Retinal pigment epithelial cell (primary cell): Measurements from ENCODE around the gene PPP1R7.

Source experiments
- DNase-seq: peaks from one replicate; pipeline ENCODE4 v3.0.0-alpha.2; 2010; ENCODE audit warnings: low read depth
- H3K4me3 ChIP-seq: 2 replicates; pipeline ENCODE4 v1.5.1; 2011; ENCODE audit warnings: mild to moderate bottlenecking, low read length, control low read depth, moderate library complexity
- TF ChIP-seq, protein P1 (sequence below): conservative IDR thresholded peaks from 2 replicates; pipeline ENCODE4 v1.5.1; 2011; ENCODE audit warnings: low read depth, low read length, control low read depth, inconsistent platforms

PPP1R7 gene

DNA sequence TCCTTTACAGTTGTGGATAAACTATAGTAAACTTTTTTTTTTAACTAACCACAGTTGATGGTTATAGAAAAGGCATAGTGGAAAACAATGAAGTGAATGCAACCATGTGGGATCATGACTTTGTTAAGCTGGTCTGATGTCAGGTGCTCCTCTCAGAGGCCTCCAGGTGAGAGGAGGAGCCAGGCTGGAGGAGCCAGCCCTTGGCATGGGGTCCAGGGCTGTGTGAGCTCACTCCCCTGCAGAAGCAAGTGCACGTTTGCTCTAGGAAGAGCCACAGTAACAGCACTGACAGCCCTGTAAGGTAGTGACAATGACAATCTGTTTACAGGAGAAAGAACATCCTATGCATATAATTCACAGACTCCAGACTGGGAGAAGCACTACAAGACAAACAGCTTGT, 5.7 kb downstream of the PPP1R7 start:
- no peak overlapping the region for H3K4me3 ChIP-seq
- DNase-seq: no peak
- TF ChIP-seq, protein P1, sequence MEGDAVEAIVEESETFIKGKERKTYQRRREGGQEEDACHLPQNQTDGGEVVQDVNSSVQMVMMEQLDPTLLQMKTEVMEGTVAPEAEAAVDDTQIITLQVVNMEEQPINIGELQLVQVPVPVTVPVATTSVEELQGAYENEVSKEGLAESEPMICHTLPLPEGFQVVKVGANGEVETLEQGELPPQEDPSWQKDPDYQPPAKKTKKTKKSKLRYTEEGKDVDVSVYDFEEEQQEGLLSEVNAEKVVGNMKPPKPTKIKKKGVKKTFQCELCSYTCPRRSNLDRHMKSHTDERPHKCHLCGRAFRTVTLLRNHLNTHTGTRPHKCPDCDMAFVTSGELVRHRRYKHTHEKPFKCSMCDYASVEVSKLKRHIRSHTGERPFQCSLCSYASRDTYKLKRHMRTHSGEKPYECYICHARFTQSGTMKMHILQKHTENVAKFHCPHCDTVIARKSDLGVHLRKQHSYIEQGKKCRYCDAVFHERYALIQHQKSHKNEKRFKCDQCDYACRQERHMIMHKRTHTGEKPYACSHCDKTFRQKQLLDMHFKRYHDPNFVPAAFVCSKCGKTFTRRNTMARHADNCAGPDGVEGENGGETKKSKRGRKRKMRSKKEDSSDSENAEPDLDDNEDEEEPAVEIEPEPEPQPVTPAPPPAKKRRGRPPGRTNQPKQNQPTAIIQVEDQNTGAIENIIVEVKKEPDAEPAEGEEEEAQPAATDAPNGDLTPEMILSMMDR: no peak

DNA sequence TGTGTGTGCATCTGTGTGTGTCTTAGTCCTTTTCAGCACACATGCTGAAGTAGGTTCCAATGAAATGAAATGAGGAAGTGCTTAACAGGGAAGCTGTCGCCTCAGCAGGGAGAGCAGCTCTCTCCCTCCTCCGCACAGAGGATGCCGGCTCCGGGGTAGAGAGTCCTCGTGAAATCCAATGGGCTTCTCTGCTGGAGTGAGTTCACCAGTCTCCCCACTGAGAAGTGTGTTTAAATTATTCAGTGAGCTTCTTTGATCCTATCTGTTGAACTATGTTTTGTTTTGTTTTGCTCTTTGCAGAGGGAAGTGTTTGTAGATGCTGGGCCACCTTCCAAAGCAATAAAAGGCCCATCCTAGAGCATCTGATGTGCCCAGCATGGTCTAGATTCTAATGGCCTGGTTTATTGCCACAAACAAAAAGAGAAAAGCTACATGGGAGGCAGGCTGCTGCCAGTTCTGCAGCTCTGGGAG, 6.7 kb downstream of the PPP1R7 start:
- TF ChIP-seq, protein P1: no peak
- no peak for DNase-seq
- no peak overlapping the region for H3K4me3 ChIP-seq

- no peak overlapping the region for H3K4me3 ChIP-seq
- DNase-seq: peak; percentile 82
Observed at GRCh38 chr2:241157841-241158545, 7.7 kb downstream of the PPP1R7 start.

GRCh38 chr2:241158546-241158900, 8.3 kb downstream of the PPP1R7 start:
- H3K4me3 ChIP-seq: no peak overlapping the region
- no peak for DNase-seq
- TF ChIP-seq, protein P1: no peak

More at GRCh38 chr2:241157841-241158545, 7.7 kb downstream of the PPP1R7 start:
- TF ChIP-seq, protein P1: no peak

DNA sequence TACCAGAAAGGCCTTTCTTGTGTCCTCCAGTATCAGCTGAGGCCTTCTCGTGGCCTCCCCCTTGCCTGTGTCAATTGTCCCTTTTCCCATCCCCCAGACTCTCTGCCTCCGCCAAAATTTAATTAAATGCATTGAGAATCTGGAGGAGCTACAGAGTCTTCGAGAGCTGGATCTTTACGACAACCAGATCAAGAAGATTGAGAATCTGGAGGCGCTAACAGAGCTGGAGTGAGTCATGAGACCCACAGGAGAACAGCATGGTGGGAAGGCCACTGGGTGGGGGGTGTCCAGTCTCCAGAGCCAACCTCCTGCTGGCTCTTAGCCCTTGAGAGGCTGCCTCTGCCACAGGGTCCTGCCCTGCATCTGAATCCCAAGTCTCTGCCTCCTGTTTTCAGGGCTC, 8.8 kb downstream of the PPP1R7 start:
- no peak overlapping the region for H3K4me3 ChIP-seq
- no peak for DNase-seq
- TF ChIP-seq, protein P1: no peak

- DNase-seq: no peak
- H3K4me3 ChIP-seq: no peak overlapping the region
- TF ChIP-seq, protein P1: no peak
Observed at GRCh38 chr2:241160318-241160717, 10.1 kb downstream of the PPP1R7 start.

- TF ChIP-seq, protein P1: no peak
- no peak overlapping the region for H3K4me3 ChIP-seq
- DNase-seq: no peak
Observed at GRCh38 chr2:241161646-241162281, 11.5 kb downstream of the PPP1R7 start.
